Endothelial cell of umbilical vein (primary cell): Measurements from ENCODE around the gene GSG1L. TPM values are rescaled to one million over a fixed set of nuclear protein-coding genes. Genes with fewer than 3 reads are reported as not detected.

ENCODE experiments used
- BruUV-seq: library from RNA; stranded (reverse); fragments of 400-500 nt; replicated peaks from 2 replicates; lab custom pipeline; 2021; lab: Mats Ljungman, UMichigan
- CTCF ChIA-PET: fragments of 300-600, 350-600 bp; sonication (Branson Sonifier 250); formaldehyde crosslinking; loops from one replicate; lab custom pipeline; 2021; ENCODE audit warnings: antibody characterized with exemption, inconsistent platforms; lab: Charles Lee
- POLR2A ChIA-PET: fragments of 300-600, 350-600 bp; sonication (Branson Sonifier 250); formaldehyde crosslinking; loops from one replicate; lab custom pipeline; 2021; ENCODE audit warnings: antibody characterized with exemption, inconsistent platforms; lab: Charles Lee
- DNase-seq: peaks from one replicate; pipeline ENCODE4 v3.0.0-alpha.2; 2011; ENCODE audit warnings: low read depth, low spot score
- FAIRE-seq: peaks from 2 replicates; lab custom pipeline; 2011; peaks lifted over from hg19 to GRCh38; lab: Jason Lieb, UNC
- H2AFZ ChIP-seq: 2 replicates; pipeline ENCODE4 v1.6.0; 2012; ENCODE audit warnings: low read depth, low read length, control low read depth, inconsistent platforms
- H3K27ac ChIP-seq: 2 replicates; pipeline ENCODE4 v1.5.1; 2011; ENCODE audit warnings: low read depth, mild to moderate bottlenecking, control low read depth, low read length, moderate library complexity; ENCODE audit not compliant: insufficient read depth
- H3K27me3 ChIP-seq, 2 experiments: 2 replicates each; pipeline versions ENCODE4 v1.6.0 to v1.6.1; 2011; ENCODE audit warnings: low read length in 2 of 2, mixed read lengths in 1 of 2; ENCODE audit not compliant: control insufficient read depth in 2 of 2, insufficient read depth in 2 of 2
- H3K36me3 ChIP-seq, 2 experiments: 2 replicates in 1 of 2; 3 replicates in 1 of 2; pipeline ENCODE4 v1.5.1; 2011; ENCODE audit warnings: low read length in 2 of 2, mild to moderate bottlenecking in 1 of 2, moderate library complexity in 1 of 2; ENCODE audit not compliant: control insufficient read depth in 2 of 2, insufficient read depth in 2 of 2; ENCODE audit errors: extremely low read depth in 1 of 2
- H3K4me1 ChIP-seq: 3 replicates; pipeline ENCODE4 v1.5.1; 2011; ENCODE audit warnings: mild to moderate bottlenecking, low read length; ENCODE audit not compliant: control insufficient read depth, insufficient read depth; ENCODE audit errors: extremely low read depth
- H3K4me2 ChIP-seq: 2 replicates; pipeline ENCODE4 v1.6.1; 2011; ENCODE audit warnings: low read length, control low read depth, mixed read lengths; ENCODE audit not compliant: insufficient read depth
- H3K4me3 ChIP-seq, 3 experiments: fragments of 200-600 bp in 1 of 3; sonication (generic), shearing (Covaris generic) in 1 of 3; replicated peaks in 1 of 3; 2 replicates each; pipeline ENCODE4 v1.5.1; 2011 to 2016; ENCODE audit warnings: control low read depth in 3 of 3, low read length in 3 of 3, mild to moderate bottlenecking in 2 of 3, inconsistent platforms in 1 of 3, low read depth in 1 of 3, moderate library complexity in 1 of 3; ENCODE audit not compliant: insufficient read depth in 1 of 3
- H3K79me2 ChIP-seq: 2 replicates; pipeline ENCODE4 v1.6.0; 2012; ENCODE audit warnings: low read length, inconsistent platforms; ENCODE audit not compliant: control insufficient read depth, insufficient read depth
- H3K9ac ChIP-seq: replicated peaks from 2 replicates; pipeline ENCODE3; 2011; ENCODE audit warnings: low read length, control low read depth; ENCODE audit not compliant: insufficient read depth; ENCODE audit errors: extremely low read depth
- H3K9me1 ChIP-seq: replicated peaks from 3 replicates; pipeline ENCODE4 v1.6.0; 2011; ENCODE audit warnings: mild to moderate bottlenecking, low read length; ENCODE audit not compliant: control insufficient read depth, insufficient read depth; ENCODE audit errors: extremely low read depth
- H3K9me3 ChIP-seq: replicated peaks from 2 replicates; pipeline ENCODE4 v1.5.1; 2012; ENCODE audit warnings: low read length, inconsistent platforms; ENCODE audit not compliant: control insufficient read depth, insufficient read depth
- H4K20me1 ChIP-seq: replicated peaks from 2 replicates; pipeline ENCODE3; 2011; ENCODE audit warnings: mild to moderate bottlenecking, low read length; ENCODE audit not compliant: control insufficient read depth, insufficient read depth; ENCODE audit errors: extremely low read depth
- CTCF ChIP-seq, 2 donors: IDR thresholded peaks; 1 replicate in 1 of 2; 2 replicates in 1 of 2; pipeline ENCODE4 v1.5.1; 2011; ENCODE audit warnings: low read length in 2 of 2, mild to moderate bottlenecking in 2 of 2, moderate library complexity in 2 of 2, control low read depth in 1 of 2, inconsistent platforms in 1 of 2, low read depth in 1 of 2; ENCODE audit not compliant: insufficient read depth in 1 of 2; ENCODE audit errors: extremely low read depth in 1 of 2
- EZH2 ChIP-seq: IDR thresholded peaks from 2 replicates; pipeline ENCODE4 v1.6.1; 2012; ENCODE audit warnings: borderline replicate concordance, low read depth, mild to moderate bottlenecking, moderate library complexity, low read length, inconsistent platforms; ENCODE audit not compliant: severe bottlenecking
- FOS ChIP-seq: IDR thresholded peaks from 2 replicates; pipeline ENCODE4 v1.6.1; 2011; ENCODE audit warnings: mild to moderate bottlenecking, low read length, moderate library complexity, borderline replicate concordance; ENCODE audit not compliant: insufficient read depth
- GATA2 ChIP-seq: IDR thresholded peaks from 2 replicates; pipeline ENCODE4 v1.7.0; 2011; ENCODE audit warnings: low read depth, mild to moderate bottlenecking, moderate library complexity, mixed read lengths, low read length; ENCODE audit not compliant: insufficient read length, insufficient read depth
- JUN ChIP-seq: IDR thresholded peaks from 2 replicates; pipeline ENCODE4 v1.6.1; 2011; ENCODE audit warnings: borderline replicate concordance, low read depth; ENCODE audit not compliant: insufficient read length, insufficient read depth
- MYC ChIP-seq: IDR thresholded peaks from one replicate; pipeline ENCODE4 v1.6.1; 2011; ENCODE audit warnings: mild to moderate bottlenecking, low read depth, low read length
- POLR2A ChIP-seq: IDR thresholded peaks from 2 replicates; pipeline ENCODE4 v1.6.1; 2012; ENCODE audit warnings: low read depth, mild to moderate bottlenecking, control low read depth, low read length
- POLR2AphosphoS5 ChIP-seq: IDR thresholded peaks from 2 replicates; pipeline ENCODE4 v1.6.1; 2012; ENCODE audit warnings: low read depth, mild to moderate bottlenecking, control low read depth, low read length, moderate library complexity; ENCODE audit not compliant: insufficient read depth
- dilution Hi-C: fragments of 300-500 bp; cut with MboI; formaldehyde crosslinking; loops from one replicate; pipeline ENCODE4 v1.15.0; 2019; ENCODE audit warnings: low sequenced_read_pairs; ENCODE audit not compliant: extremely low pct_ligation_motif_present
- intact Hi-C: fragments of 100-400 bp; cut with micrococcal nuclease; formaldehyde crosslinking; loops from one replicate; pipeline ENCODE4 v1.10.0; 2022
- polyA plus RNA-seq, 4 experiments: library from polyadenylated mRNA; depleted of rRNA in 3 of 4; stranded (reverse) in 3 of 4; unstranded in 1 of 4; fragments of >200 nt; gene quantifications; 2 replicates each; pipeline versions ENCODE4 v1.2.1 to v1.2.3, GENCODE V29; 2011 to 2012; ENCODE audit warnings: missing spikeins in 1 of 4
- total RNA-seq: library from RNA; stranded (reverse); gene quantifications from 2 replicates; pipeline ENCODE4 v1.2.3, GENCODE V29; 2021
- TF ChIP-seq, protein P1 (sequence below): IDR thresholded peaks from 2 replicates; pipeline ENCODE4 v1.6.1; 2011; ENCODE audit not compliant: insufficient read depth, insufficient read length

GSG1L gene
- total and polyA plus RNA-seq, 2 donors (not counting 3 experiments of a cell fraction or from before 2014, with no cell fraction given): 0.06 TPM; not detected in 1

GRCh38 chr16:28067604-28068379 lies 4.3 kb upstream of the GSG1L start:
- CTCF ChIA-PET: interaction anchor here (1.4 to 3.6 kb wide), 3 partner anchors 95 to 428 kb away, joined by 3 to 80 read pairs (median 11); no protein-coding TSS in a partner anchor
- DNase-seq (no peak), FAIRE-seq (no peak)
- Histone ChIP-seq H3K79me2 (no peaks in the 10 kb centered on the region), H3K27me3 (peaks cover 13 to 15% of the 10 kb centered on the region in 2 experiments), H3K4me1 (no peaks in the 10 kb centered on the region), H3K27ac (no peak overlapping the region), H3K9me3 (no peaks in the 10 kb centered on the region), H3K4me2 (no peak overlapping the region), H3K9me1 (no peaks in the 10 kb centered on the region), H2AFZ (no peak overlapping the region), H3K9ac (no peak overlapping the region), H3K36me3 (no peaks in the 10 kb centered on the region), H3K4me3 (no peak overlapping the region), H4K20me1 (no peaks in the 10 kb centered on the region)
- TF ChIP-seq POLR2A (no peak), CTCF (IDR thresholded peaks at IDR 0.05; ENCODE audit: extremely low read depth in 1 of 2, insufficient read depth in 1 of 2, low read depth in 1 of 2, low read length in 2 of 2) (no peak), FOS (no peak), JUN (no peak), EZH2 (no peak), GATA2 (no peak), MYC (no peak), POLR2AphosphoS5 (no peak)
- TF ChIP-seq, protein P1, sequence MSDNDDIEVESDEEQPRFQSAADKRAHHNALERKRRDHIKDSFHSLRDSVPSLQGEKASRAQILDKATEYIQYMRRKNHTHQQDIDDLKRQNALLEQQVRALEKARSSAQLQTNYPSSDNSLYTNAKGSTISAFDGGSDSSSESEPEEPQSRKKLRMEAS: no peak
- no TSS peak for BruUV-seq
- intact Hi-C loops (loop anchor here (1.0 kb wide), 1 partner anchor 377 kb away; no protein-coding TSS in a partner anchor), dilution Hi-C loops (no loop called here)
- POLR2A ChIA-PET: no interaction called here
